Psoas muscle (tissue), 8 donors: ENCODE measurements around the gene IRS1. TPM values are rescaled to one million over a fixed set of nuclear protein-coding genes. Genes with fewer than 3 reads are reported as not detected.

Experiments
- ATAC-seq, 4 donors: fragments of 200-7000 bp; cut with Tn5 transposase; one replicate each; pipeline ENCODE4 v1.9.1; 2020; ENCODE audit warnings: moderate library complexity in 3 of 4, mild to moderate bottlenecking in 2 of 4
- DNase-seq, 2 donors: peaks; one replicate each; pipeline ENCODE4 v3.0.0-alpha.2; 2020
- H3K27ac ChIP-seq: fragments of 200-600 bp; one replicate; pipeline ENCODE4 v1.8.0; 2022
- H3K27me3 ChIP-seq, 3 donors: fragments of 200-600 bp in 1 of 3; one replicate each; pipeline versions ENCODE4 v1.6.1 to v1.8.0; 2013 to 2022; ENCODE audit warnings: low read length in 2 of 3, mild to moderate bottlenecking in 2 of 3, moderate library complexity in 1 of 3; ENCODE audit not compliant: insufficient read depth in 3 of 3
- H3K36me3 ChIP-seq, 2 donors: fragments of 200-600 bp in 1 of 2; one replicate each; pipeline versions ENCODE4 v1.6.1 to v1.8.0; 2013 to 2022; ENCODE audit warnings: low read depth in 1 of 2, mild to moderate bottlenecking in 1 of 2, moderate library complexity in 1 of 2; ENCODE audit not compliant: insufficient read depth in 1 of 2
- H3K4me1 ChIP-seq: fragments of 200-600 bp; one replicate; pipeline ENCODE4 v1.8.0; 2022
- H3K4me3 ChIP-seq: fragments of 200-600 bp; one replicate; pipeline ENCODE4 v1.8.0; 2022; ENCODE audit warnings: mild to moderate bottlenecking
- H3K9me3 ChIP-seq: fragments of 200-600 bp; one replicate; pipeline ENCODE4 v1.8.0; 2022
- WGBS, 3 donors: extraction: QIAGEN DNeasy Blood & Tissue Kit; methylation state at CpG; one replicate each; pipeline versions ENCODE4 v1.1.6 to v1.1.7; 2013; 5-methylcytosine and 5-hydroxymethylcytosine counted together
- intact Hi-C, 2 donors: fragments of 100-400 bp; cut with DNase I; formaldehyde crosslinking; loops; one replicate each; pipeline versions ENCODE4 v1.11.0 to v1.14.2; 2022
- polyA plus RNA-seq, 3 donors: library from polyadenylated mRNA; stranded (reverse); fragments of 200-250 nt; gene quantifications; one replicate each; pipeline ENCODE4 v1.2.3, GENCODE V29; 2013
- total RNA-seq, 4 donors: library from RNA; stranded (reverse); fragmentation: NEBNext Ultra II Directional in 2 of 4; extraction: Animal tissue kit (Norgen Biotek cat#: 25700) in 2 of 4; gene quantifications; one replicate each; pipeline versions ENCODE4 v1.2.1 to v1.2.4, GENCODE V29; 2021 to 2023
- TF ChIP-seq, protein P1 (sequence below): fragments of 200-600 bp; IDR thresholded peaks from one replicate; pipeline ENCODE4 v1.8.0; 2022; ENCODE audit warnings: antibody characterized with exemption
- donor health status: healthy with polysubstance abuse.
- donor health status: DM: no; HTN: no; CAD: no; lungs with moderate emphysema.
- donor health status: Bipolar disorder and iron deficiency.
- donor health status: healthy.
- donor health status: DM: yes; HTN: yes; CAD: no.
- donor health status: DM: no; HTN: no; CAD: no.
- donor health status: DM: no; HTN: no; CAD: no.
- donor health status: DM: yes; HTN: yes; CAD: no.

The IRS1 gene
- total and polyA plus RNA-seq, 7 donors = 2.5 to 21.0 (median 11.9) TPM

DNA sequence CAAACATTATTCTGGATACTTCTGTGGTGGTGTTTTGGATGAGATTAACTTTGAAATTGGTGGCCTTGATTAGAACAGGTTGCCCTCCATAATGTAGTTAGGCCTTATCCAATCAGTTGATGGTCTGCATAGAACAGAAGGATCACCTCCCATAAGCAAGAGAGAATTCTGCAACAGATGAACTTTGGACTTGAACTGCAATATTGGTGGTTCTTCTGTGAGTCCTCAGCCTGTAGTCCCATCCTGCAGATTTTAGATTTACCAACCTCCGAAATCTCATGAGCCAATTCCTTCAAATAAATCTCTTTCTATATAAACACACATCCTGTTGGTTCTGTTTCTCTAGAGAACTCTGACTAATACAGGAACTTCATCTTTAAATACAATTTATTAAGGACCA is 81.9 kb downstream of the IRS1 start:
- no peaks in the 10 kb centered on the region for H3K4me1 ChIP-seq
- H3K9me3 ChIP-seq = no peaks in the 10 kb centered on the region
- H3K27me3 ChIP-seq = no peaks in the 10 kb centered on the region
- TF ChIP-seq, protein P1, sequence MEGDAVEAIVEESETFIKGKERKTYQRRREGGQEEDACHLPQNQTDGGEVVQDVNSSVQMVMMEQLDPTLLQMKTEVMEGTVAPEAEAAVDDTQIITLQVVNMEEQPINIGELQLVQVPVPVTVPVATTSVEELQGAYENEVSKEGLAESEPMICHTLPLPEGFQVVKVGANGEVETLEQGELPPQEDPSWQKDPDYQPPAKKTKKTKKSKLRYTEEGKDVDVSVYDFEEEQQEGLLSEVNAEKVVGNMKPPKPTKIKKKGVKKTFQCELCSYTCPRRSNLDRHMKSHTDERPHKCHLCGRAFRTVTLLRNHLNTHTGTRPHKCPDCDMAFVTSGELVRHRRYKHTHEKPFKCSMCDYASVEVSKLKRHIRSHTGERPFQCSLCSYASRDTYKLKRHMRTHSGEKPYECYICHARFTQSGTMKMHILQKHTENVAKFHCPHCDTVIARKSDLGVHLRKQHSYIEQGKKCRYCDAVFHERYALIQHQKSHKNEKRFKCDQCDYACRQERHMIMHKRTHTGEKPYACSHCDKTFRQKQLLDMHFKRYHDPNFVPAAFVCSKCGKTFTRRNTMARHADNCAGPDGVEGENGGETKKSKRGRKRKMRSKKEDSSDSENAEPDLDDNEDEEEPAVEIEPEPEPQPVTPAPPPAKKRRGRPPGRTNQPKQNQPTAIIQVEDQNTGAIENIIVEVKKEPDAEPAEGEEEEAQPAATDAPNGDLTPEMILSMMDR = no peak
- 91 to 96% (median 95%) methylated on average over 1 of the region's 1 CpG for WGBS, 3 donors
- DNase-seq = no peak
- H3K27ac ChIP-seq = no peak overlapping the region
- intact Hi-C loops = no loop called here
- H3K4me3 ChIP-seq = no peak overlapping the region
- no peaks in the 10 kb centered on the region for H3K36me3 ChIP-seq
- ATAC-seq = no peak

DNA sequence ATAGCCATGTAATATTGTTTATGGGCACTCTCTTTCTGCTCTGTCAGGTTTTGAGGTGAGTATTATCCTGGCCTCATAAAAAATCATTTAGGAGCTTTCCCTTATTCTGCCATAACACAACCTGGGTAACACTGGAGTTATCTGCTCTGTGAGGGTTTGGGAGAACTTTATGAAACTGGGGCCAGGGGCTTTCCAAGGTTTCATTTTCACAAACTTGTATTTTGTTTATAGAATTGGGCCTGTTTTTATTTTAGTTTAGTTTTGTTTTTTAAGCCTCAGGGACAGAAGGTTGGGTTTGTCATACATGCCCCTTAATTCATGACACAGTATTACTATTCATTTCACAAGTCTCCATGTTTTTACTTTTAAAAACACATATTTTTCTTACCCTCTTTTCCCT is 83.5 kb downstream of the IRS1 start:
- ATAC-seq (no peak), DNase-seq (no peak)
- no peaks in the 10 kb centered on the region for H3K36me3 ChIP-seq
- H3K9me3 ChIP-seq = no peaks in the 10 kb centered on the region
- H3K27me3 ChIP-seq = no peaks in the 10 kb centered on the region
- H3K4me1 ChIP-seq = no peaks in the 10 kb centered on the region
- intact Hi-C loops = no loop called here
- H3K4me3 ChIP-seq = no peak overlapping the region
- no peak overlapping the region for H3K27ac ChIP-seq
- TF ChIP-seq, protein P1 = no peak

DNA sequence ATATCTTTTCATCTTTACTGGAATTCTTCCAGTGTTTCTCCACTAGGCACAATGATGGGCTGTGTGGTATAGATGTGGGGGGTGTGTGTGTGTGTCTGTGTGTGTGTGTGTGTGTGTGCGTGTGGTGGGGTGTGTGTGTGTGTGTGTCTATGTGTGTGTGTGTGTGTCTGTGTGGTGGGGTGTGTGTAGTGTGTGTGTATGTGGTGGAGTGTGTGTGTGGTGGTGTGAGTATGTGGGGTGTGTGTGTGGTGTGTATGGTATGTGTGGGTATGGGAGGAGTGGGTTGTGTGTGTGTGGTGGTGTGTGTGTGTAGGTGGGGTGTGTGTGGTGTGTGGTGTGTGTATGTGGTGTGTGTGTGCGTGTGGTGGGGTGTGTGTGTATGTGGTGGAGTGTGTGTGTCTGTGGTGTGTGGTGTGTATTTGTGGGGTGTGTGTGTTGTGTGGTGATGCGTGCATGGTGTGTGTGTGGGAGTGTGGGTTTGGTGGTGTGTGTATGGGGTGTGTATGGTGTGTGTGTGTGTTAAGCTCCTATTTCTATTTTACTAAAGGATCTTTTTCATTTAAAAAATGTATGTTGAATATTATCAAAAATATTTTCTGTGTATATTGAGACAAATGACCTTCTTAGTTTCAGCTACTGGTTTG is 84.2 kb downstream of the IRS1 start:
- no peak for DNase-seq
- H3K4me1 ChIP-seq = no peaks in the 10 kb centered on the region
- no peaks in the 10 kb centered on the region for H3K27me3 ChIP-seq
- no peak overlapping the region for H3K27ac ChIP-seq
- 77 to 92% (median 87%) methylated on average over 3 of the region's 3 CpGs for WGBS, 3 donors
- ATAC-seq = no peak
- H3K9me3 ChIP-seq = no peaks in the 10 kb centered on the region
- intact Hi-C loops = no loop called here
- no peak overlapping the region for H3K4me3 ChIP-seq
- TF ChIP-seq, protein P1 = no peak
- H3K36me3 ChIP-seq = no peaks in the 10 kb centered on the region

DNA sequence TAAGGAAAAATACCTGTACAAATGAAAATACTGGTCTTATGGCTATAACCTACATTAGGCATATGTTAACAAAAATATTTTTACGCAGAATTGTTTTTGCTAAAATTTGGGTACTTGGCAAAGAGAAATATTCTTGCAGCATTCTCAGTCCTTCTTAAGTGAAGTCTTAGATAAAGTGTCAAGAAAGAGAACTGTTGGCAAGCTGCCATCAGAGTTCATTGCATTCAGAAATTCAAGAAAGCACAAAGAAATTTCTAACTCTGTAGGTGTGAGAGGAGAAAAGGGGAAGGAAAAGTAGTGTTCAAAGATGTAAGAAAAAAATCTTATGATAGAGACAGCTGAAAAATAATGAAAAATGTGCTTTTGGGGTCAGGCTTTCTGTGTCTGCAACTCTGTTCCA is 86.7 kb downstream of the IRS1 start:
- Histone ChIP-seq H3K27ac (no peak overlapping the region), H3K4me1 (no peaks in the 10 kb centered on the region), H3K4me3 (no peak overlapping the region), H3K36me3 (no peaks in the 10 kb centered on the region), H3K27me3 (no peaks in the 10 kb centered on the region), H3K9me3 (no peaks in the 10 kb centered on the region)
- ATAC-seq (no peak), DNase-seq (no peak)
- 93 to 98% (median 98%) methylated on average over 1 of the region's 1 CpG for WGBS, 3 donors
- intact Hi-C loops = no loop called here
- TF ChIP-seq, protein P1 = no peak
